HepG2 (cell line): Measurements from ENCODE around the gene FN1. TPM values are rescaled to one million over a fixed set of nuclear protein-coding genes. Genes with fewer than 3 reads are reported as not detected.

ENCODE experiments used
- BCL6 ChIP-seq: IDR thresholded peaks from 2 replicates; pipeline ENCODE4 v1.6.1; 2016; ENCODE audit warnings: missing genetic modification reagents, missing compliant biosample characterization
- BRD4 ChIP-seq: sonication (generic); formaldehyde crosslinking; IDR thresholded peaks from 2 replicates; pipeline ENCODE4 v1.4.0; 2020; ENCODE audit warnings: missing genetic modification reagents
- CBX2 ChIP-seq, 2 experiments: fragments of 200-600 bp in 1 of 2; sonication (generic); formaldehyde crosslinking in 1 of 2; IDR thresholded peaks; 2 replicates each; pipeline versions ENCODE4 v1.7.0 to v1.8.1; 2018 to 2022; ENCODE audit warnings: low read depth in 2 of 2, low read length in 1 of 2, mild to moderate bottlenecking in 1 of 2, missing genetic modification reagents in 1 of 2
- CCAR2 ChIP-seq: fragments of 200-400 bp; formaldehyde crosslinking; optimal IDR thresholded peaks from 2 replicates; pipeline ENCODE3; 2018; ENCODE audit warnings: low read depth, mild to moderate bottlenecking, low read length, moderate library complexity
- CHCHD3 ChIP-seq: sonication (generic); formaldehyde crosslinking; IDR thresholded peaks from 2 replicates; pipeline ENCODE4 v1.8.0; 2022; ENCODE audit warnings: mild to moderate bottlenecking, missing genetic modification reagents, moderate library complexity
- FOXP1 ChIP-seq, 2 experiments: fragments of 450-650 bp in 1 of 2; IDR thresholded peaks; 2 replicates each; pipeline ENCODE4 v1.6.1; 2017 to 2018; ENCODE audit warnings: antibody characterized with exemption in 1 of 2
- HIVEP1 ChIP-seq: sonication (generic); formaldehyde crosslinking; IDR thresholded peaks from 2 replicates; pipeline ENCODE4 v1.4.0; 2020; ENCODE audit warnings: mild to moderate bottlenecking, missing genetic modification reagents
- JUND ChIP-seq: sonication (generic); formaldehyde crosslinking; IDR thresholded peaks from 2 replicates; pipeline ENCODE4 v1.8.0; 2022; ENCODE audit warnings: mild to moderate bottlenecking, missing genetic modification reagents
- KDM6A ChIP-seq: IDR thresholded peaks from 2 replicates; pipeline ENCODE4 v1.6.1; 2016; ENCODE audit warnings: low read depth
- MIER2 ChIP-seq: IDR thresholded peaks from 2 replicates; pipeline ENCODE4 v1.6.1; 2016; ENCODE audit warnings: missing biosample characterization, missing genetic modification reagents
- ONECUT2 ChIP-seq: sonication (generic); formaldehyde crosslinking; IDR thresholded peaks from 2 replicates; pipeline ENCODE4 v1.4.0; 2020; ENCODE audit warnings: missing genetic modification reagents
- RAD21 ChIP-seq: fragments of 450-650 bp; formaldehyde crosslinking; IDR thresholded peaks from 2 replicates; pipeline ENCODE4 v1.5.0; 2020; ENCODE audit warnings: mild to moderate bottlenecking
- SIX4 ChIP-seq: sonication (generic); formaldehyde crosslinking; IDR thresholded peaks from 2 replicates; pipeline ENCODE4 v1.4.0; 2020; ENCODE audit warnings: missing genetic modification reagents
- TFDP1 ChIP-seq: IDR thresholded peaks from 2 replicates; pipeline ENCODE4 v1.6.1; 2016; ENCODE audit warnings: missing compliant biosample characterization, missing genetic modification reagents, borderline replicate concordance
- ZBTB10 ChIP-seq: sonication (generic); formaldehyde crosslinking; IDR thresholded peaks from 2 replicates; pipeline ENCODE4 v1.4.0; 2020; ENCODE audit warnings: missing genetic modification reagents, borderline replicate concordance
- ZMAT5 ChIP-seq: sonication (generic); formaldehyde crosslinking; IDR thresholded peaks from 2 replicates; pipeline ENCODE4 v1.5.0; 2020; ENCODE audit warnings: mild to moderate bottlenecking, low read depth, missing genetic modification reagents, borderline replicate concordance
- ZNF280D ChIP-seq: sonication (generic); formaldehyde crosslinking; IDR thresholded peaks from 2 replicates; pipeline ENCODE4 v1.5.1; 2020; ENCODE audit warnings: mild to moderate bottlenecking, missing genetic modification reagents
- ZNF878 ChIP-seq: sonication (generic); formaldehyde crosslinking; IDR thresholded peaks from 2 replicates; pipeline ENCODE4 v1.8.1; 2023; ENCODE audit warnings: mild to moderate bottlenecking, missing genetic modification reagents, moderate library complexity
- ZNF883 ChIP-seq: sonication (generic); formaldehyde crosslinking; IDR thresholded peaks from 2 replicates; pipeline ENCODE4 v1.5.1; 2020; ENCODE audit warnings: mild to moderate bottlenecking, missing genetic modification reagents; ENCODE audit errors: not compliant biosample characterization
- ZSCAN12 ChIP-seq: sonication (generic); formaldehyde crosslinking; IDR thresholded peaks from 2 replicates; pipeline ENCODE4 v1.9.0; 2021; ENCODE audit warnings: mild to moderate bottlenecking, missing genetic modification reagents
- polyA plus RNA-seq, 8 experiments: library from polyadenylated mRNA; depleted of rRNA in 3 of 8; stranded (reverse) in 7 of 8; unstranded in 1 of 8; fragments of >200 nt; fragmentation: Illumina TruSeq in 4 of 8; extraction: Trizol in 4 of 8; gene quantifications; 2 replicates each; pipeline versions ENCODE4 v1.2.1 to v1.2.3, GENCODE V29; 2011 to 2016; ENCODE audit warnings: low read depth in 4 of 8, missing spikeins in 1 of 8, mixed read lengths in 1 of 8; ENCODE audit not compliant: insufficient read depth in 1 of 8
- total RNA-seq, 5 experiments: library from RNA; depleted of rRNA; stranded (reverse); fragments of >200 nt; fragmentation: Illumina TruSeq; extraction: Trizol; gene quantifications; 2 replicates each; pipeline ENCODE4 v1.2.3, GENCODE V29; 2016; ENCODE audit warnings: low read depth in 1 of 5
- TF ChIP-seq, protein P1 (sequence below): sonication (generic); formaldehyde crosslinking; IDR thresholded peaks from 2 replicates; pipeline ENCODE4 v1.4.0; 2020; ENCODE audit warnings: mild to moderate bottlenecking, missing genetic modification reagents

FN1 gene
- total and polyA plus RNA-seq, 2 of the 13 experiments (the other 11 are each of a cell fraction or from before 2014, with no cell fraction given): 1,847 to 6,471 TPM

DNA sequence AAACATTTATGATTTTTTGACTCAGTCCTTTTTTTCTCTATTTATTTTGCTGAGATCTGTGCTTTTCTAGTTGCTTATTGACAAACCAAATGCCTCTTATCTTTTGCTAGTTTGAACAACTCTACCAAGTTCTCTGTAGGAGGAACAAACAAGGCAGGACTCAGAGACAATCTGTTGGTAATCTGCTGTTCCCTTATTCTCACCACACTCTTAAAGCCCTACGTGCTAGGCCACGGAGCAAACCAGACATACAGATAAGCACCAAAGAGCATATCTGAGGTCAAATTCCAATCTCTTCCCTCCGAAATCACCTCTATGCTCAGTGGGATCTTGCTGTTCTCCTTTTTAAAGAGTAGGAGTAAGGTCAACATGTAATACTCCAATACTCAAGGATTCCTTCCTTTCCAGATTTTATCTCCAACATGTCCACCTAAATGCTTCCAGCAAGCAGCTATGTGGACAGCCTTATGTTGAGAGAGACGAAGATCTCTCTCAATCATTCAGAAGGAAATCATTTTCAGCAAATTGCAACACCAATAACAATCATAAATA is 18.4 kb downstream of the FN1 start (continued):
- TF ChIP-seq CHCHD3 (CRISPR knock-in tag) (no peak), ZBTB10 (CRISPR knock-in tag) (no peak), ONECUT2 (peak; percentile 43), ZNF883 (CRISPR knock-in tag) (no peak), RAD21 (0 out of 2 replicates have a peak, but pooled peaks have one; percentile 6), FOXP1 (IDR thresholded peaks at IDR 0.05) (no peak), FOXP1 (CRISPR knock-in tag; IDR thresholded peaks at IDR 0.05) (peak; percentile 97), CBX2 (IDR thresholded peaks at IDR 0.05; ENCODE audit: low read depth, low read length) (no peak), CBX2 (CRISPR knock-in tag; IDR thresholded peaks at IDR 0.05; ENCODE audit: low read depth) (no peak), BRD4 (peak; percentile 92), ZMAT5 (CRISPR knock-in tag) (no peak), BCL6 (CRISPR knock-in tag) (peak; percentile 90), ZSCAN12 (CRISPR knock-in tag) (no peak), ZNF280D (CRISPR knock-in tag) (no peak), HIVEP1 (CRISPR knock-in tag) (no peak), TFDP1 (peak; percentile 72; the same call in 1 of the 2 replicates), MIER2 (CRISPR knock-in tag) (peak; percentile 66; the same call in 1 of the 2 replicates), KDM6A (CRISPR knock-in tag) (peak; percentile 77), ZNF878 (CRISPR knock-in tag) (peak; percentile 69; the same call in 1 of the 2 replicates), SIX4 (CRISPR knock-in tag) (peak; percentile 44; the same call in 1 of the 2 replicates), CCAR2 (no peak), JUND (CRISPR knock-in tag) (no peak)
- TF ChIP-seq, protein P1, sequence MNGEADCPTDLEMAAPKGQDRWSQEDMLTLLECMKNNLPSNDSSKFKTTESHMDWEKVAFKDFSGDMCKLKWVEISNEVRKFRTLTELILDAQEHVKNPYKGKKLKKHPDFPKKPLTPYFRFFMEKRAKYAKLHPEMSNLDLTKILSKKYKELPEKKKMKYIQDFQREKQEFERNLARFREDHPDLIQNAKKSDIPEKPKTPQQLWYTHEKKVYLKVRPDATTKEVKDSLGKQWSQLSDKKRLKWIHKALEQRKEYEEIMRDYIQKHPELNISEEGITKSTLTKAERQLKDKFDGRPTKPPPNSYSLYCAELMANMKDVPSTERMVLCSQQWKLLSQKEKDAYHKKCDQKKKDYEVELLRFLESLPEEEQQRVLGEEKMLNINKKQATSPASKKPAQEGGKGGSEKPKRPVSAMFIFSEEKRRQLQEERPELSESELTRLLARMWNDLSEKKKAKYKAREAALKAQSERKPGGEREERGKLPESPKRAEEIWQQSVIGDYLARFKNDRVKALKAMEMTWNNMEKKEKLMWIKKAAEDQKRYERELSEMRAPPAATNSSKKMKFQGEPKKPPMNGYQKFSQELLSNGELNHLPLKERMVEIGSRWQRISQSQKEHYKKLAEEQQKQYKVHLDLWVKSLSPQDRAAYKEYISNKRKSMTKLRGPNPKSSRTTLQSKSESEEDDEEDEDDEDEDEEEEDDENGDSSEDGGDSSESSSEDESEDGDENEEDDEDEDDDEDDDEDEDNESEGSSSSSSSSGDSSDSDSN (CRISPR knock-in tag): no peak
